DMS79 treated with DMSO at 0.1 percent for 48 hours (cell line): Measurements from ENCODE around the gene SERTM1.
A peak's percentile ranks its signal among the peaks of the same experiment; 100 is the strongest.

Source experiments
- DNase-seq: peaks from one replicate; lab custom pipeline; 2025; lab: John Stamatoyannopoulos, UW

The SERTM1 gene

DNA sequence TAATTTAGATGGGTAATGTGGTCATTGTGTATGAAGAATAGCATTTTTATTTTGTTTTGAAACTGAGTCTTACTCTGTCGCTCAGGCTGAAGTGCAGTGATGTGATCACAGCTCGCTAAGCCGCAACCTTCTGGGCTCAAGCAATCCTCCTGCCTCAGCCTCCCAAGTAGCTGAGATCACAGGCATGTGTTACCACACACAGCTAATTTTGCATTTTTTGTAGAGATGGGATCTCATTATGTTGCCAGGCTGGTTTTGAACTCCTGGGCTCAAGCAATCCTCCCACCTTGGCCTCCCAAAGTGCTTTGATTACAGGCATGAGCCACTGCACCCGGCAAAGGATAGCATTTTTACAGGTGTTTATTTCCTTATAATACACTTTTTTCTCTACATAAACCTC is 36.6 kb downstream of the SERTM1 start:
- no peak for DNase-seq

- no peak for DNase-seq
Observed at GRCh38 chr13:36712290-36712689, 38.5 kb downstream of the SERTM1 start.

- no peak for DNase-seq
Observed at GRCh38 chr13:36712770-36713169, 39.0 kb downstream of the SERTM1 start.

- no peak for DNase-seq
Observed at GRCh38 chr13:36713887-36714286, 40.1 kb downstream of the SERTM1 start.

GRCh38 chr13:36715841-36716240 is 42.0 kb downstream of the SERTM1 start:
- no peak for DNase-seq

DNA sequence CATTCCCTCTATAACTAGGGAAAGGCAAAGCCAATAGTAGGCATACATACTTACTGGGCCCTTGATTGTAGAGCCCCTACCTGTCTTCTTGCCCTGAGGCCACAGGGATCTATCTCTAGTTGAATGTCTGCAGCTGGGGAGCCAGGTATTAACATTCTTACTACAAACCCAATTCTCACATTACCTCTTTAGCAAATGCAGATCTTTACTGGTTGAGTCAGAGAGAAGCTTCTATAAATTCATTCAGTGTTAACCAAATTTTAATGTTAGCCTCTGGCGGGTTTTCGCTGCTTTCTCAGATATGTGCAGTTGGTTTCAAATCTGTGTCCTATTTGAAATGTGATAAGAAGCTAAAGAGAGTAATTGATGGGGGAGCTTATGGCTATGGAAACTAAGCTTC is 43.2 kb downstream of the SERTM1 start:
- no peak for DNase-seq

DNA sequence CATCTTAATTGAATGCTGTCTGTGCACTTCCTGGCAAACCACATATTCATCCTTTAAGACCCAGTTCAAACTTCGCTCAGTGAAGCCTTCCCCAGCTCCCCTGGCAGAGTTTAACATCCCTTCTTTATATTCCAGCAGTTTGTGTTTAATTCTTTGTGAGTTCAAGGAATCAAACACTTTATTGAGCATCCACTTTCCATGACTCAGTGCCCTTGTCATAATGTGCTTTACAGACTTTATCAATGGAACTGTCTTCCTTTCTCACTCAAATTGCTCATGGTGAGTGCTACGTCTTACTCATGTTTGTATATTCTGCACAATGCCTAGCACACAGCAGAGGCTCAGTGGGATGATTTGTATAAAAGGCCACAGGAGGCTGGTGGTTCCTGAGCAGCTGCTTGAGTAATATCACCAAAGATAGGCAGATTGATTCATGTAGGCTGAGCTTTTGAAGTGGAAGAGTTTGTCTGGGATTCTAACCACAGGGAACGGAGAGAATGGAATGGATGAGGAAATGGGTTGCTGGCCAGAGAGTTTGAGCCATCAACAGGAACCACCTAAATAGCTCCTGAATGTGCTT is 44.2 kb downstream of the SERTM1 start:
- DNase-seq: no peak

DNA sequence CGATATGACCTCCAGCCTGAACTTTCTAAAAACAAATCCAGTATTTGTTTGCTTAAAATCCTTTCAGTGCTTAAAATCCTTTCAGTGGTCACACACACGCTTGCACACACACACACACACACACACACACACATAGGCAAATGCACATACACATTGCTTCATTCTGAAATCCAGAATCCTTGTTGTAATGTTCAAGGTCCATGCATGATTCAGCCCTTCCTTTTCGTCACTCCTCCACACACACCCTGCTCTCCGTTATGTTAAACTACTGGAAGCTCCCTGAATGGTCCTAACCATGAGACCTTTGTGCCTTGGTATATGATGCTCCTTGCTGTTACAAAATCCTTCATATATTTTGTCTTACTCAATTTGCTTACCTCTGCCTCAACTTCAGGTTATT is 44.9 kb downstream of the SERTM1 start:
- no peak for DNase-seq

DNA sequence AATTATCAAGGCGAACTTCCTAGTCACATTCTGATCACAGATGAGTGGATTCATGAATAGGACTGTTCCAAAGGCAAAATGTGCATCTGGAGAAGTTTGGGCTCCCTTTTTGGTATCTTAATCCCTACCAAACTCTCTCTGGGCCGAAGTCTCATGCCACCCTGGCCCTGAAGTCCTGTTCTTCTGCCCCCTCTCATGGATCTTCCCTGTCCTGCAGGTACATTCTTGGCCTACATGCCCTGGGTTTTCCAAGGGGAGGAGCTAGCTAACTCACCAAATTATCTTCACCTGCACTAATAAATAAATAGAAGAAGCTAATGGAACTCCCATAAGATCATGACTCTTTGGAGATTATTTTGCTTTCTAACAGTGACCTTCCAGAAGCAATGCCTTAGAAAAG is 50.3 kb downstream of the SERTM1 start:
- no peak for DNase-seq

- DNase-seq: no peak
Observed at GRCh38 chr13:36725936-36726335, 52.1 kb downstream of the SERTM1 start.

DNA sequence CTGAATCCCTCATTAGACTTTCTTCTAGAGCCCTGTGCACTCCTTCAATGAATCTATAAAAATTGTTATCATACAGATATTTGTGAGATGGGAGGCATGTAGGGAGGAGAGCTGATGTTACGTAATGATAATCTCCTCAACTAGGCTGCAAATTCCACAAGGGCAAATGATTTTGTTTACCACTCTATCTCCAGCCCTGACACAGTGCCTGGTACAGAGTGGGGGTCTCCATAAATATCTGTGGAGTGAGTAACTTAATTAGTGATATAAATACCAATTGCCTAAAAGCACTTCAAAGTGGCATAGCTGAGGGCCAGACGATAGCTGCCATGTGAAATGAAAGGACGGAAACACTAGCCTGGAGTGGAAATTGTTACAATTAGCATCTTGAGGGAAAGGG is 54.2 kb downstream of the SERTM1 start:
- DNase-seq: no peak

GRCh38 chr13:36736119-36736726 is 62.4 kb downstream of the SERTM1 start:
- DNase-seq: peak; percentile 35

- DNase-seq: no peak
Observed at GRCh38 chr13:36737524-36738083, 63.8 kb downstream of the SERTM1 start.

DNA sequence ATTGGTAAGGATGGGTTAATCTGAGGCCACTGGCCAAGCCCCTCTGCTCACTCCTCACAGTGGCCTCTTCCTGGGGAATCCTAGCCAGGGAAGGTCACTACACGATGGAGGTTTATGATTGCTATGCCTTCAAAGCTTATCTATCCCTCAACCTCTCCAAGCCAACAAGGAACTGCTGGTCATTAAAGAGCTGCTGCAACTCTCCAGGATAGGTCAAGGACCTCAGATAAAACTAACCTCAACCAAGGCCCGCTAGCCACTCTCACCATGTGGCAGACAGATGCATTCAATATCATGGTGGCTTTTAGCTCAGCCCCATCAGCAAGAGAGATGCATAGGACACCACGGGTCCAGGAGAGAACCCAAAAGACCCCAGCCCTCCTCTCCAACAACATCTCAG is 71.6 kb downstream of the SERTM1 start:
- DNase-seq: no peak

DNA sequence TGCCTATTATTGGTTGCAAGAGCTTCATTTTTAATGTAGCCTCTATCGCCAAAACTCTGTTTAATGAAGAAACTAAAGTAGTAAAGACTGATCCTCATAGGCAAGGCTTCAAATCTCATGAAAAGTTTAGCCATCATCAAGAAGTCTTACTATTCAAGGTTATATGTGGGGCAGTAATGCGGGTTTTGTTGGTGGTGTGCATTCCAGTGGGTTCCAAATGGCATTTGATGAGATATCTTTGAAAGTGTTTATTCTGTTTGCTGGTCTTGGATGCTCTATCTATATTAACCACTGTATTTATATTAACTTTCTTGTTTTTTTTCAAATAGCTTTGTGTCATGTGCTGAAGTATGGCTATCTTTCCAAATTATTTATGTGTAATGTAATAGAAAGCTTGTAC is 72.2 kb downstream of the SERTM1 start:
- no peak for DNase-seq
